NCI-H146 (cell line): ENCODE measurements around the gene CWC27.

ENCODE experiments used
- DNase-seq: peaks from one replicate; lab custom pipeline; 2025; lab: John Stamatoyannopoulos, UW

CWC27 gene

GRCh38 chr5:65037831-65038815 lies 269.4 kb downstream of the CWC27 start:
- peak; percentile 63 for DNase-seq

- no peak for DNase-seq
These were observed 272.8 kb downstream of the CWC27 start for GRCh38 chr5:65041296-65042158.

- DNase-seq: no peak
These were observed 275.2 kb downstream of the CWC27 start for GRCh38 chr5:65043843-65044359.

- no peak for DNase-seq
These were observed 278.5 kb downstream of the CWC27 start for GRCh38 chr5:65047225-65047624.

GRCh38 chr5:65047948-65048690 lies 279.4 kb downstream of the CWC27 start:
- no peak for DNase-seq

GRCh38 chr5:65050140-65050539 lies 281.4 kb downstream of the CWC27 start:
- DNase-seq: no peak

GRCh38 chr5:65050826-65051498 lies 282.2 kb downstream of the CWC27 start:
- no peak for DNase-seq

- no peak for DNase-seq
These were observed 287.2 kb downstream of the CWC27 start for GRCh38 chr5:65055938-65056337.

GRCh38 chr5:65059681-65060598 lies 291.2 kb downstream of the CWC27 start:
- DNase-seq: no peak

GRCh38 chr5:65061250-65061973 lies 292.7 kb downstream of the CWC27 start:
- no peak for DNase-seq

GRCh38 chr5:65061974-65062353 lies 293.2 kb downstream of the CWC27 start:
- no peak for DNase-seq

GRCh38 chr5:65062469-65063083 lies 293.8 kb downstream of the CWC27 start:
- DNase-seq: no peak

GRCh38 chr5:65065001-65065511 lies 296.3 kb downstream of the CWC27 start:
- no peak for DNase-seq

- DNase-seq: no peak
These were observed 297.8 kb downstream of the CWC27 start for GRCh38 chr5:65066387-65067146.

- DNase-seq: no peak
These were observed 298.4 kb downstream of the CWC27 start for GRCh38 chr5:65067147-65067506.
